GM12801 (cell line): Measurements from ENCODE around the gene POLD4.

Experiments
- TF ChIP-seq, protein P1 (sequence below): IDR thresholded peaks from one replicate; pipeline ENCODE4 v1.5.1; 2011; ENCODE audit warnings: control low read depth; ENCODE audit not compliant: insufficient read length; ENCODE audit errors: extremely low read depth

Gene POLD4

DNA sequence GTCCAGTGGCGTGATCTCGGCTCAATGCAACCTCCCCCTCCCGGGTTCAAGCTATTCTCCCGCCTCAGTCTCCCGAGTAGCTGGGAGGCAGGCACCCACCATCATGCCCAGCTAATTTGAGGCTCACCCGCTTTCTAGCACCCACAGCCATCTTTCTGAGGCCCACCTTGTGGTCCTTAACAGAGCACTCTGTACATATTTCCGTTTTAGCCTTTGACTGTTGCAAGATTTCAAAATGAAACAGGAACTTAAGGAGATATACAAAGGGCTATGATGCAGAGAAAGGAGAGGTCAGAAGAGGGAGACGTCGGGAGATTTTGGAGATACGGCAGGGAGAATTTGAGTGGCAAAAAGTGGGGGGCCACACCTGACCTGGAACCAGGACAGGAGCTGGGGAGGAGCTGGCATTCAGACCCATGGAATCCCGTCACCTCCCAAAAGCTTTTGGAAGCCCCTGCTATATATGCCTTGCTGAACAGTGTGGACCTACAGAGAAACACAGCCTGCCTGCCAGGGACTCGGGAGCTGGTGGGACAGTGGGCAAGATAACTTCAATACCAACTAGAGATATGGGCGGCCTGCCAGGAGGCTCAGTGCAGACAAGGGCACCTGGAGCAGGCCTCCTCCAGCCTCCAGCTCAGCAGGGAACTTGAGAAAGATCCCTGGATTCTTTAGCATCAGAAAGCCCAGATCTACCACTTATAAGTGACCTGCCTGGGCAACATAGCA lies 28.1 kb upstream of the POLD4 start:
- TF ChIP-seq, protein P1, sequence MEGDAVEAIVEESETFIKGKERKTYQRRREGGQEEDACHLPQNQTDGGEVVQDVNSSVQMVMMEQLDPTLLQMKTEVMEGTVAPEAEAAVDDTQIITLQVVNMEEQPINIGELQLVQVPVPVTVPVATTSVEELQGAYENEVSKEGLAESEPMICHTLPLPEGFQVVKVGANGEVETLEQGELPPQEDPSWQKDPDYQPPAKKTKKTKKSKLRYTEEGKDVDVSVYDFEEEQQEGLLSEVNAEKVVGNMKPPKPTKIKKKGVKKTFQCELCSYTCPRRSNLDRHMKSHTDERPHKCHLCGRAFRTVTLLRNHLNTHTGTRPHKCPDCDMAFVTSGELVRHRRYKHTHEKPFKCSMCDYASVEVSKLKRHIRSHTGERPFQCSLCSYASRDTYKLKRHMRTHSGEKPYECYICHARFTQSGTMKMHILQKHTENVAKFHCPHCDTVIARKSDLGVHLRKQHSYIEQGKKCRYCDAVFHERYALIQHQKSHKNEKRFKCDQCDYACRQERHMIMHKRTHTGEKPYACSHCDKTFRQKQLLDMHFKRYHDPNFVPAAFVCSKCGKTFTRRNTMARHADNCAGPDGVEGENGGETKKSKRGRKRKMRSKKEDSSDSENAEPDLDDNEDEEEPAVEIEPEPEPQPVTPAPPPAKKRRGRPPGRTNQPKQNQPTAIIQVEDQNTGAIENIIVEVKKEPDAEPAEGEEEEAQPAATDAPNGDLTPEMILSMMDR, result no peak

DNA sequence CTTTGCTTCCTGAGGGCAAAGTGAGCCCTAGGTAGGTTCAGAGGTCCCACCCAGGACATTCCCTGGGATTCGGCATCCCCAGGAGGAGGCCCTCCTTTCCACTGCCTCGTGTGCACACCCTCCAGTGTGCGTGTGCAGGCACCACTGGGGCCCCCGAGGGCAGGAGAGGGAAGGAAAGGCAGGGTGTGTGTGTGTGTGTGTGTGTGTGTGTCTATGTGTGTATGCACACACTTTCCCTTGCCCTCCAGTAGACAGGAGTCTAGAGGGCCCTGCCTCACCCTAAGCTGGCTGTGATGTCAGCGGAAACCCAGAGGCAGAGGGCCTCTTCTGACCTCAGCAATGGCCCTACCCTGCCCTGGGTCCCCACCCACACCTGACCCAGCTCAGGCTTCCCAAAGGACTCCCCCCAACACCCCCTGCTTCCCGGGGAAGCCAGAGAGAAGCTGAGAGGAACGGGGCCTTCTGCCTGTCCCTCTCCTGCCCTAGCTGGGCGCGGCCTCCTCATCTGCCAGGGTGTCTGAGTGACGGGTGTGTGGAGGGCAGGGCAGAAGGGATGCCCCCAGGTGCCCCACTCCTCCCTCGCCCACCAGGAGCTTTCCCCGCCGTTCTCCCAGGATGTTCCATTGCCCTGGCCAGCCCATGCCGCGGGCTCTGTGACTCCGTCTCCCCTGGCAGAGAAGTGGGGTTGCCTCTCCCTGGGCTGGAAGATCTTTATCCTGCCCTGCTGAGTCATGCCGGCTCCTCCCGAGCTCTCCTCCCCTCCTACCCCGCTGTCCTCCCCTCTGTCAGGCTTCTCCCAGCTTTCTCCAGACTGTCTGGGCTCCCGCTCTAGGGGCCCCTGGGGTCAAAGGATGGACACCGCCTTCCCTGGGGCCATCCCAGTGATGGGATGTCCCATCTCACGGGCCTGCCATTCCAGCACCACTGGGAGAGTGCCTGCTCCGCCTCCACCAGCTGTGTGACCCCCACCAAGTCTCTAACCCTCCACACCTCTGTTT lies 26.0 kb upstream of the POLD4 start:
- TF ChIP-seq, protein P1, result no peak

DNA sequence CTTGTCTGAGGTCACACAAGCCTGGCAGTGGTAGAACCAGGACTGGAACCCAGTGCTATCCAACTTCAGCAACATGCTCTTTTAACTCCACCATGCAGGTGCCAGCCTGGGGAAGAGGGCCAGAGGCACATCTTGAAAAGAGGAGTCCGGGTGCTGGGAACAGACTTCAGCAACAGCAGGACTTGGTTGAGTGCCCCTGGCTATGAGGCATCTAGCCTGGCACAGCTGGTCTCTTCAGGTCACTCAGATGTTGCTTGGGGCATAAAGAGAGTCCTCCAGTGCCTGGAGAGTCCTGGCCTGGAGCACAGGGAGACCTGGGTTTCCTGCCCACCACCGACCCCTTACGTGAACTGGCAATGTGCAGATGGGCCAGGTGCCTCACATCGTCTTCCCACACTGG lies 25.2 kb upstream of the POLD4 start:
- TF ChIP-seq, protein P1, result no peak

DNA sequence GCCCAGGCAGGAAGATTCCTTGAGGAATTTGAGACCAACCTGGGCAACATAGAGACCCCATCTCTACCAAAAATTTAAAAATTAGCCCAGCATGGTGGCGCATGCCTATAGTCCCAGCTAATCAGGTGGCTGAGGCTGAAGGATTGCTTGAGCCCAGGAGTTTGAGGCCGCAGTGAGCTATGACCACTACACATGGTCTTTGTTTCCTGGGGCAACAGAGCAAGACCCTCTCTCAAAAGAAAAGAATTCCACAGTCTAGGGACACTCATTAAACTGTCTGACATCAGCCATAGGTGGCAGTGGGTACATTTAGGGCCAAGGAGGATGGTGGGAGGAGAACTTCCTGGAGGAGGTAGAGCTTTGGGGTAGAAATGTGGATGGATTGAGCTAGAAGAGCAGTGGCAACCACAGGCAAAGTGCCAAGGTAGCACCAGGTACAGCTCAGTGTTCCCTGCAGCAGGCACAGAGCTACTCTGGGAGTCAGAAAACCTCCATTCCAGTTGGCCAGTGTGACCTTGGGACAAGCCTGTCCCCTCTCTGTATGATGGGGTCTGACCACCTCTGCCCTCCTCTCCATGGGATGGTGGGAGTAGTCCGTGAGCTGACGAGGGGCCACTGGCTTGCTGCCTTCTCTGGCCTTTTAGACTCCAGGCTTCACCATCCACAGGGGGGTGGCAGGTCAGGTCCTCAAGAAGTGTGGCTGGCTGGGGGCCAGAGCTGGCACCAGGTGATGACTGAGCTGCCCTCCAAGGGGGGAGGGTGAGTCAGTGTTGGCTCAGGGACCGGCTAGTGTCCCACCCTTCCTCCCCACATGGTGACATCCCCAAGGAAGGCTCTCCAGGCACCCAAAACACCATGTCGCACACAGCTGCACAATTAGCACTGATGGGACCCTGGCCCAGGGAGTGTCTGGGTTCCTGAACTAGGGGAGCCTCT lies 23.8 kb upstream of the POLD4 start:
- TF ChIP-seq, protein P1, result no peak

DNA sequence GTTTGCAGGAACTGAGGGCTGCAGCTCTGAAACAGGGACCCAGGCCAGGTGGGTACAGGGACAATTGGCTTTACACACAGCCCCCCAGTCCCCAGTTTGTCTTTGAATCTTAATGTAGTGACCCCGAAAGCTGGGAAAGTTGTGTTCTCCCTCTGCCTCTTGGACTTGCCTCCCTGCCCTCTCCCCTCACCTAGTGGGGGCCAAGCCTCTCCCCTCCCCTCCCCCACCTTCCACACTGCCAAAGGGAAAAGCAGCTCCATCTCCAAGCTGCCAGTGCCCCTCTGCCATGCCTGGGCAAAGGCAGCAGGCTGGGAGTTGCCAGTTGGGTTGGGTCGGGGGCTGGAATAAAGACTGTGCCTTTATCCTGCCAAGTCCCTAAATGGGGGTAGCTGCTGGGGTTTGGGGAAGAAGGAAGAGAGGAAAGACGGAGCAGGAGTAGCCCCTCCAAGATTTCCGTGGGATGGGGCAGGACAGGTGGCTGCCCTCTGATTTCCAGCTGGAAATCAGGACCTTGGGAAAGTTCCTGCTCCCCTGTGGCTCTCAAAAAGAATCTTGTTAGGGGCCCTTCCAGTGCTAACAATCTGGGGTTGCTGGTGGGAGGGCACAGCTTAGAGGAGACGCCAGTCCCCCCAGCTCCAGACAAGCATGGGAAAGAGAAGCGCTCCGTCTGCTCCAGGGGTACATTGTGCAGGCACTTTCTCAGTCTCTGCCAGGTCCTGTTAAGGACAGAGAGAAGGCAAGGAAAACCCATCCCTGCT lies 22.9 kb upstream of the POLD4 start:
- TF ChIP-seq, protein P1, result no peak

DNA sequence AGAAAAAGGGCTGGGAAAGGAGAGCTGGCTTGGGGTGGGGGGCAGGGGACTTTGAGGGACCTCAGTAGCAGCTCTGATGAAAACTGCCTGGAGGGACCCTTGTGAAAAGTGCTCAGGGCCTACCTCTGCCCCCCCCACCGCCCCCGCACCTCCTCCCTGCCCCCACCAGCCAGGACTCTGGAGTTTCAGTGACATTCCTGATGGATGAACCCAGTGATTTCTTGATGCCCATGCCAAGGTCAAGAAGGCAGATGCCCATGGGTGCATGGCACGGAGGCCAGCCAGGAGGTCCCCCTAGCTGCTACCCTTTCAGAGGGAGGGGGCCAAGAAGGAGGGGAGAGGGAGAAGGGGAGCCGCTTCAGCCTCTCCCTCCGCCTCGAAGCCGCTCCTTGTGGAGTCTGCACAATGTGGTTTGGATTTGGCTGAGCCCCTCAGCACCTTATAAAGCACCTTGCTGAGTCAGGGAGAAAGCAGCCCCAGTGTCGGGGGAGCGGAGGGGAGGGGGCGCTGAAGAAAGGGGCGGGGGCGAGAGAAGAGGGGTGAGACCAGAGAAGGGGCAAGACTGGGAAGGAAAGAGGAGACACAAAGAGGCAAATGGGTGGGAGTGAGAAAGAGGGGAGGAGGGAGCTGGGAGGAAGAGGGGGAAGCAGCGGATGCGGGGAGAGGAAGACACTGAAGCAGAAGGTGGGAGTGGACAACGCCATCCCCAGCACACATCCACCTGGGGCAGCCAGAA lies 22.1 kb upstream of the POLD4 start:
- TF ChIP-seq, protein P1, result no peak
